Activated CD4-positive, alpha-beta T cell treated with anti-CD3 and anti-CD28 coated beads, Interleukin-2, amount 50 U/mL, for 24 hours (primary cell): Measurements from ENCODE around the gene ALKBH6.

Experiments
- DNase-seq, 2 donors: peaks; one replicate each; pipeline ENCODE4 v3.0.0-alpha.2; 2020; ENCODE audit warnings: low read depth in 1 of 2, low spot score in 1 of 2

The ALKBH6 gene

DNA sequence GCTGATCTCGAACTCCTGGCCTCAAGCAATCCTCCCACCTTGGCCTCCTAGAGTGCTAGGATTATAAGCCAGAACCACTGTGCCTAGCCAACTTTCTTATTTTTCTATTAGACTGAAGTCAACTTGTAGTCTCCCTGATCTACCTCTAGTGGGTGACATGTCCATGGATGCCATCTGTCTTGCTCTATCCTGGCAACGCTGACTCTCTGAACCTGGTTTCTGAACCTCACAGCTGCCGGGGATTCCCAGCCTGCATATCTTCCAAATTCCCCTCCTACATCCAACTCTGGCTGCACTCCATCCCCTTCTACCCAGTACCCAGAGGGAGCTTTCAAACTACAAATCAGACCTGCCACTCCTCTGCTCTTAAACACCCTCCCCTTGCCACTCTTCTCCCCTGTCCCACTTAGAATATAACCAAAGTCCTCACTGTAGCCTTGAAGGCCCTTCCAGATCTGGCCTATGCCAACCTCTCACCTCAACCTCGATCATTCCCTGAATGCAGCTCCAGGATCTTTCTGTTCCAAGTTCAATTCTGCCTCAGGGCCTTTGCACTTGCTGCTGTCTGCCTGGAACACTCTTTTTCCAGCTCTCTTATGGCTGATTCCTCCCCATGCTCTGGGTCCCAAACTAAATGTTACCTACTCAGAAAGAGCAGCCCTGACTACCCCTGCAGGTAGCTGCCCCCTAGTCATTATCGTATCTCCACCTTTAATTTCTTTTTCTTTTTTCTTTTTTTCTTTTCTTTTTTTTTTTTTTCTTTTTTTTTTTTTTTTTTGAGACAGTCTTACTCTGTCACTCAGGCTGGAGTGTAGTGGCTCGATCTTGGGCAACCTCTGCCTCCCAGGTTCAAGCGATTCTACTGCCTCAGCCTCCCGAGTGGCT is 16.5 kb upstream of the ALKBH6 start:
- DNase-seq = no peak

GRCh38 chr19:36028313-36029041 is 14.5 kb upstream of the ALKBH6 start:
- no peak for DNase-seq

- no peak for DNase-seq
These were observed 13.7 kb upstream of the ALKBH6 start for GRCh38 chr19:36027696-36028095.

GRCh38 chr19:36026091-36026876 is 12.3 kb upstream of the ALKBH6 start:
- DNase-seq = no peak

DNA sequence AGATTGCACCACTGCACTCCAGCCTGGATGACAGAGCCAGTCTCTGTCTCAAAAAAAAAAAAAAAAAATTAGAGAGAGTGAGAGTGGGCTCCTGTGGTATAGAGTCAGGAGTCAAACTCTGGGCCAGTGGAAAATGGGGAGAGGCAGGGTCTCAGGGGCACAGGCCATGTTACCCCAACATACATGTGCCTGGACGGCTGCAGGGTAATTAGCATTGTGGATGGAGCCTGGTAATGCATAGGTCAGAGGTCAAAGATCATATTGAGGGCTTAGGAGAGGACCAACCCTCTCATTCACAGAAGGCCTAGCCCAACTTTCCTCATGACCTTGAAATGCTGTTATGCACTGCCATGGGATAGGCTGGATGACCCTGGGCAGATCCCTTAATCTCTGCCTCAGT is 11.5 kb upstream of the ALKBH6 start:
- no peak for DNase-seq

GRCh38 chr19:36023432-36023831 is 9.4 kb upstream of the ALKBH6 start:
- DNase-seq = no peak

DNA sequence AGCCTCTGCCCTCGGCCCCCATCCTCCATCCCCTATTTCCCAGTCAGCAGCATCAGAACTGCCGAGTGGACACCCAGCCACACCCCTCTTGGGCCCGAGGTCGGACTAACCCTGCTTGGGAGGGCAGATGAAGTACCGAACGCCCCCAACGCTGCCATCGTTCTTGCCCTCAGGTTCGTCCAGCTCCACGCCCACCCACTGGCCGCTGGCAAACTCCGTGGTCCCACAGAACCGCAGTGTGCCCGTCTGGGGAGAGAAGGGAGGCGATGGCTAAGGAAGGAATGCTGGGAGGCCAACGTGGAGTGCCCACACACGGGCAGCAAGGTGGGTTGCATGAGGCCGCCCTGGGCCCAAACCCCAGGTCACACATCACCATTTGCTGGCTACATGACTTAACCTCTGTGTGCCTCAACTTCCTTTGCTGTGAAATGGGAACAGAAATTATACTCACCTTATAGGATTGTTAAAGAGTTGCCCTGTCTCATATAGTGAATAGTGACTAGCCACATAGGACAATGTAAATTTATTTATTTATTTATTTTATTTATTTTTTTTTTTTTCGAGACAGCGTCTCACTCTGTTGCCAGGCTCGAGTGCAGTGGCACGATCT is 5.2 kb upstream of the ALKBH6 start:
- no peak for DNase-seq

- DNase-seq = no peak
These were observed 567 bp downstream of the ALKBH6 start for GRCh38 chr19:36013280-36014011.

- no peak for DNase-seq
These were observed 3.6 kb downstream of the ALKBH6 start for GRCh38 chr19:36010402-36010801.

- no peak for DNase-seq
These were observed 4.2 kb downstream of the ALKBH6 start for GRCh38 chr19:36009633-36010379.

DNA sequence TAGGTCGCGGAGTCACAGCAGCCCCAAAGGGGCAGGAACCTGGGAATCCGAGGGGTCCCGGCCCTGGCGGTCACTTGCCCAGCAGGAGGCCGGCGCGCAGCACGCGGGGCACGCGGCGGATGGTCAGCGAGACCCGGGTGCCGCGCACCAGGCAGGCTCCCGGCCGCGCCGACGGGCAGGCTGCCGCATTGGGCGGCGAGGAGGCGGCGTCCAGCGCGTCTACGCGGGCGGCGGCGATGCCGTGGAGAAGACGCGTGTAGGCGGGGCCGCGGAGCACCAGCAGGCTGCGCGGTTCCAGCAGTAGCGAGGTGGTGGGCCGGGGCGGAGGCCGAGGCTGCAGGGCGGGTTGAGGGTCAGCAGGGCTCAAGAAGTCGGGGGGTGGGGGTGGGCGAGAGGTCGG is 4.8 kb downstream of the ALKBH6 start:
- peak in 1 of 2 donors; percentile 30 for DNase-seq

GRCh38 chr19:36008336-36008978 is 5.6 kb downstream of the ALKBH6 start, which contains the start of gene SYNE4:
Gene SYNE4, minus strand, starts transcription at chr19:36008813. Its CDS starts 132 bp downstream, at chr19:36008681.
- no peak for DNase-seq

DNA sequence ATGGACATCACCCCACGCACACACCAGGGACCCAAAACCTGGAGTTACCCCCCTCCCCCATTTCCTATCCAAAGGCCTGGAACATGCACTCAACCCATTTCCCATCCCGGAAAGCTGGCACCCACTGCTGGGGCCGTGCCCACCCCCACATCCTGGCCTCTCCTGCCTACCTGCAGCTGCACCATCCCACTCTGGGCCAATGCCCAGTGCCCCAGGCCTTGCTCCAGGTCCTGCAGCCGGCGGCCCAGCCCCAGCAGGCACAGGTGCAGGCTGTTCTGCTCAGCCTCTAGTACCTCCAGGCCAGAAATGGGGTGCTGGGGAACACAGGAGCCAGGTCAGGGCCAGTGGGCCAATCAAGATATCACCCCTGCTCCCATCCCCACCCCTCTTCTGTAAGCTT is 7.1 kb downstream of the ALKBH6 start:
- no peak for DNase-seq

DNA sequence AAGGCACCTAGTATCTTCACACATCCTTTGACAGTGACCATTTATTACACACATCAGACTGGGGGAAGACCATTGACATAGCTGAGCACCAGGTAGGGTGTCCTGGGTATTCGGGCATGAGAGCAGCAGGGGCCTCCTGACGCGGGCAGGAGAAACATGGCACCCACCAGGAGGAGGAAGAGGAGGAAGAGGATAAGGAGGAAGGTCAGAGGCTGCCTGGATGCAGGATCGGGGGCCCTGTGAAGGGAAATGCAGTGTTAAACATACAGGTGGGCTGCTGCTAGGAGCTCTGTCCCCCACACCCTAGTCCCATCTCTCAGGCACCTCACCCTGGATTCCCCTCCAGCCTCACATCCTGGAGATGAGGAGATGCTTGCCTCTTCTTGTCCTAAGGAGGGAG is 10.7 kb downstream of the ALKBH6 start:
- no peak for DNase-seq

DNA sequence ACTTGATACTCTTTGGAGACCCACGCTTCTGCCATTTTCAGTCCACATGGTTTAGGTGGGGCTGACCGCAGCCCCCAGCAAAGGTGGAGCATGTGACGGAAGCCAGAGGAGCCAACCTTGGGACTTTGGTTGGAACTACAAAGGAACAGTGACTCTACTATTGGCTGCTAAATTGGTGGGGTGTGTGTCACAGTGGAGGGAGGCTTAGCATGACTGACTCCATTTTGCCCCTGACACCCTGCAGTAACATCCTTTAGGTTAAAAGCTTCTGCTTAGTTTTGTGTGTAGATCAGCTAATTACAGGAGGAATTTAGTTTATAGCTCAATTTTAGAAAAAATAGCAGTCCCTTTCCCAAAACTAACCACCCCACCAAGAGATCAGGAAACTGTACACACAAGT is 12.4 kb downstream of the ALKBH6 start:
- DNase-seq = no peak

GRCh38 chr19:35996777-35997176 is 17.2 kb downstream of the ALKBH6 start:
- no peak for DNase-seq

DNA sequence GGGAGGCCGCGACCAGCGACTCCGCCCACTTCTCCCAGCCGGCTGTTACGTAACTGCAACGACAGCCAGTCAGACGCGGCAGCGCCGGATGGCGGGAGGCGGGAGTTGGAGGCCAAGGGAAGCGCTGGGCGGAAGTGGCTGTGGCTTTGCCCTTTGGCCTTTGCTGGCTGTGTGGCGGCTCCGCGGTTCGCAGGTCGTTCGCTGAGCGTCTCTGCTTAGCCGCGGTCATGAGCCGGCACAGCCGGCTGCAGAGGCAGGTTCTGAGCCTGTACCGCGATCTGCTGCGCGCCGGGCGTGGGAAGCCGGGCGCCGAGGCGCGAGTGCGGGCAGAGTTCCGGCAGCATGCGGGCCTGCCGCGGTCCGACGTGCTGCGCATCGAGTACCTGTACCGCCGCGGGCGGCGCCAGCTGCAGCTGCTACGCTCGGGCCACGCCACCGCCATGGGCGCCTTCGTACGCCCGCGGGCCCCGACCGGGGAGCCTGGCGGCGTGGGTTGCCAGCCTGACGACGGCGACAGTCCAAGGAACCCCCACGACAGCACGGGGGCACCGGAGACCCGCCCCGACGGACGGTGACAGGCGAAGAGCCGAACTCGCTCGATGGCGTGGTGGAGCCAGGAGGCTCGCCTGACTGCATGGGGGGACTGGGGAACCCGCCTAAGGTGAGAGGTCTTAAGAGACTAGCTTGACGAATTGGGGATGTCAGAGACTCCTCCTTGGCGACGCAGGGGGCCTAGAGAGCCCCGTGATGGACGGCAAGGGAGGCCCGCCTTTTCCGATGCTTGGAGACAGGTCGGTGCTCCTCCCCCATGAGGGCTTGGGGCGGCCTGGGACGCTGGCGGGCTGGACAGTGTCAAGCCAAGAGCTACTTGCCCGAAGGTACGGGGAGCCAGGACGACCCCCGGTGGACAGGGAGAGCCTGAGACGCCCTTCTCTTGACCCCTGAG is 18.7 kb downstream of the ALKBH6 start, which contains the start of gene SDHAF1:
SDHAF1 (plus strand) TSS at position 141 of the 946 bp plus-strand sequence; CDS start at position 228, 87 bp downstream.
- DNase-seq = peak; percentile 85 to 93
